ENCODE measurements around the gene COPS7A. TPM values are rescaled to one million over a fixed set of nuclear protein-coding genes. Genes with fewer than 3 reads are reported as not detected.

COPS7A gene
- total and polyA plus RNA-seq, 11 donors = 54.1 to 108 (median 82.6) TPM

DNA sequence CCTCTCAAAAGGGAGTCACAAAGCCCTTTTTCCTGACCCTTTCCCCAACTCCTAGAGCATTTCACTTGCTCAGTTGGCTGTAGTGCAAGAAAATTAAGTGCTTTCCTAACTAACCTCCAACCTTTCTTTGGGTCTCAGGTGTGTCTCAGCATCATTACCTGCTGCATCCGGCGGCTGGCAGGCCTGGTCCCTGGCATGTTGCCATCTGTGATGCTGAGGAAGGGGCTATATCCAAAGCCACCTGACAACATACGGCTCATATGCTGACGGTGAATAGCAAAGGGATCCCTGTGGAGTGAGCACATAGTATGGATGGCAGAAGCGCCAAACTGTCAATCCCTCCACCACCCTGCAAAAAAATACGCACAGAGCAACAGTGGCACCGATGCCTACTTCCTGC, 27.9 kb downstream of the COPS7A start:
- H3K4me3 ChIP-seq = peak overlapping the region in 10 of 12 donors; percentile 76 to 100 (median 88)
- intact Hi-C loops (cut with DNase I) = loop anchor here in 8 of 10 donors (2.0 to 5.0 kb wide), 7 partner anchors 15 to 116 kb away; partner anchors contain the start of genes P3H3 (in 6 of the 8), PTMS (in 2 of the 8), TPI1 (in 2 of the 8) and COPS7A (in 1 of the 8)
- 80 to 85% (median 82%) methylated on average over 7 of the region's 7 CpGs for WGBS, 4 donors
- no peak for TF ChIP-seq POLR2A (IDR thresholded peaks at IDR 0.05)
- TF ChIP-seq, protein P1, sequence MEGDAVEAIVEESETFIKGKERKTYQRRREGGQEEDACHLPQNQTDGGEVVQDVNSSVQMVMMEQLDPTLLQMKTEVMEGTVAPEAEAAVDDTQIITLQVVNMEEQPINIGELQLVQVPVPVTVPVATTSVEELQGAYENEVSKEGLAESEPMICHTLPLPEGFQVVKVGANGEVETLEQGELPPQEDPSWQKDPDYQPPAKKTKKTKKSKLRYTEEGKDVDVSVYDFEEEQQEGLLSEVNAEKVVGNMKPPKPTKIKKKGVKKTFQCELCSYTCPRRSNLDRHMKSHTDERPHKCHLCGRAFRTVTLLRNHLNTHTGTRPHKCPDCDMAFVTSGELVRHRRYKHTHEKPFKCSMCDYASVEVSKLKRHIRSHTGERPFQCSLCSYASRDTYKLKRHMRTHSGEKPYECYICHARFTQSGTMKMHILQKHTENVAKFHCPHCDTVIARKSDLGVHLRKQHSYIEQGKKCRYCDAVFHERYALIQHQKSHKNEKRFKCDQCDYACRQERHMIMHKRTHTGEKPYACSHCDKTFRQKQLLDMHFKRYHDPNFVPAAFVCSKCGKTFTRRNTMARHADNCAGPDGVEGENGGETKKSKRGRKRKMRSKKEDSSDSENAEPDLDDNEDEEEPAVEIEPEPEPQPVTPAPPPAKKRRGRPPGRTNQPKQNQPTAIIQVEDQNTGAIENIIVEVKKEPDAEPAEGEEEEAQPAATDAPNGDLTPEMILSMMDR (IDR thresholded peaks at IDR 0.05) = no peak
- no peak for ATAC-seq
- no peaks in the 10 kb centered on the region for H3K27me3 ChIP-seq
- peaks cover 0 to 54% (median 51%) of the 10 kb centered on the region in 9 donors for H3K36me3 ChIP-seq
- peak in 1 of 5 donors; percentile 31 for DNase-seq
- peaks cover 0 to 34% (median 15%) of the 10 kb centered on the region in 12 donors for H3K4me1 ChIP-seq
- peak overlapping the region in 9 of 12 donors; percentile 94 to 100 (median 99) for H3K27ac ChIP-seq
- H3K9me3 ChIP-seq = no peaks in the 10 kb centered on the region

DNA sequence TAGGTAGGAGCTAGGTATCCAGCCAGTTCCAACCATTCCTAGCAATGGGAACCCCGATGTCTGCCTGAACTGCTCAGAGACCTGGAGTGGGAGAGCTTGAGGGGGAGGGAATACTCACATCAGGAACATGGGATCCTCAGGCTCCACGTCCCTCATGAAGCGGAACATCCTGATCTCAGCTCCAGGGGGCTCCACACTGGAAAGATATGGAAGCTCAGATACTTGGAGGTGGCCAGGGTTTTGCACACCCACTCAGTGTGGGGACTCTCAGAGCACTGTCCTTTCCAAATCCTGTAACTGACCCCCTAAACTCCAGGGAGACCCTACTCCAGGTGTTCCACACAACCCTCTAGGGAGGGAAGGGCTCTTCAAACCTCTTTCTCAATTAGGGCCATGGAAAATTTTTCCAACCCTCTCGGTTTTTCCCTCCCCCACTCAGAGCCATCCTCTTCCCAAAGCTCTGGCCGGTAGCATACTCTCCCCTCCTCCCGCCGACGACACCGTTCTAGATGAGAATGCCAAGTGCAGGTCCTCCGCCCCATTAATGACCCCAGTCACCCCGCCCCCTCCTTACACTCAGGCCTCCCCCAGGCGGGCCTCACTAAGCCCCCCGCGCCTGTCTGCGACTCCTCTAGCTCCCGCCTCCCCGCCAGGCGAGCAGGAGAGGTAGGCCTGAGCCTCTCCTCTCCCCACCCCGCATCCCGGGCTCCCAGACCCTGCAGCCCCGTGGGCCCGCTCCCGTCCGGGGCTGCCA, 28.5 kb downstream of the COPS7A start:
- Histone ChIP-seq H3K4me1 (peaks cover 0 to 40% (median 15%) of the 10 kb centered on the region in 12 donors), H3K9me3 (no peaks in the 10 kb centered on the region), H3K36me3 (peaks cover 0 to 48% (median 45%) of the 10 kb centered on the region in 9 donors), H3K4me3 (peak overlapping the region; percentile 70 to 100 (median 84)), H3K27ac (peak overlapping the region; percentile 94 to 100 (median 99)), H3K27me3 (no peaks in the 10 kb centered on the region)
- intact Hi-C loops (cut with DNase I) = loop anchor here in 8 of 10 donors (2.0 to 5.0 kb wide), 7 partner anchors 14 to 115 kb away; partner anchors contain the start of genes P3H3 (in 6 of the 8), PTMS (in 2 of the 8), TPI1 (in 2 of the 8) and COPS7A (in 1 of the 8)
- ATAC-seq (peak in 2 of 4 donors; percentile 0 to 19), DNase-seq (peak in 3 of 5 donors; percentile 60 to 73 (median 62))
- 3 to 4% (median 4%) methylated on average over 21 to 24 of the region's 24 CpGs for WGBS, 4 donors
- no peak for TF ChIP-seq POLR2A (IDR thresholded peaks at IDR 0.05)
- TF ChIP-seq, protein P1 (IDR thresholded peaks at IDR 0.05) = peak in 4 of 12 donors; percentile 19 to 29 (median 22)

DNA sequence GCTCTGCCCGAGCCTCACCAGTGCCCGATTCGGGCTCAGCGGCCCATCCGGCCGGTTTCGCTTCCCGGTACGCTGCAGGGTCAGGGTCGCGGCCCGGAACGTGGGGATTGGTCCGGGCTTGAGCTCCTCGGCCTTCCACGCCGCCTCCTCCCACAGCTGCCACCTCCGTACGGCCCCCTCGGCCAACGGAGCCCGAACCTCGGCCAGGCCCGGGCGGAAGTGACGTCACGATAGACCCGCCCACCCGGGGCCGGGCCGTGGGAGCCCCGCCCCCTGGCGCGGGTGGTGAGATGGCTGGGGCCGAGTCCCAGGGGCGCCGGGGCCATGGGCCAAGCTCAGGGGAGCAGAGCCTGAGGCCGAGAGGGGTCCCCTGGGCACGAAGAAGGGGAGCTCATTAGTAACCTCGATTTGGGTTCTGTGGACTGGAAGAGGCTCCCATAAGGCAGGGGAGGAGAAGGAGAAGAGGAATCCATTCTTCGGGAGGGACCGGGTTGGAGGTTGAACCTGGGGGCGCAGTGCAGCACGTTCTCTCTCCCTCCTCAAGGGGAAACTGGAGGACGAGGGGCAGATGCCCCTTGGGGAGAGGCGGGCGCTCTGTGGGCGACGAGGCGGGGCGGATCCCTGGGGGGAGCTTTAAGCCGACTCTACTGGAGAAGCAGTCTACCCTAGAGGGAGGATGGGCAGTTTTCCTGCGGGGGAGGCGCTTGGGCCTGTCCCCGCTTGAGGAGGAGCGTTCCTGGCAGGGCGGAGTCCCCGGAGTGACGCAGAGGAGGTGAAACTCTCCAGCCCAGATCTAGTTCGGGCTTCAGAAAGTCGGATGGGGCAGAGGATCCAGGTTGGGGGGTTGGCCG, 29.3 kb downstream of the COPS7A start, which contains the start of gene MLF2:
Gene MLF2, minus strand, starts transcription at position 221 of the 851 bp plus-strand sequence. CDS start 807 bp downstream, outside the sequence.
- Histone ChIP-seq H3K4me3 (peak within 1 kb of the TSS; percentile 70 to 100 (median 84)), H3K36me3 (peaks cover 0 to 40% (median 37%) of the 10 kb centered on the region in 9 donors), H3K9me3 (no peaks in the 10 kb centered on the region), H3K4me1 (peaks cover 0 to 44% (median 15%) of the 10 kb centered on the region in 12 donors), H3K27ac (peak within 1 kb of the TSS; percentile 94 to 100 (median 99)), H3K27me3 (no peaks in the 10 kb centered on the region)
- TF ChIP-seq, protein P1 (IDR thresholded peaks at IDR 0.05) = peak in 9 of 12 donors; percentile 94 to 99 (median 97)
- TF ChIP-seq POLR2A (IDR thresholded peaks at IDR 0.05) = peak; percentile 81 to 90
- intact Hi-C loops (cut with DNase I) = loop anchor here in 9 of 10 donors (1.0 to 5.0 kb wide), 11 partner anchors 11 to 114 kb away; partner anchors contain the start of genes P3H3 (in 6 of the 9), PTMS (in 3 of the 9), TPI1 (in 2 of the 9) and COPS7A (in 1 of the 9)
- 0 to 1% (median 0%) methylated on average over 45 to 62 of the region's 62 CpGs for WGBS, 4 donors
- ATAC-seq (peak; percentile 95 to 99 (median 98)), DNase-seq (peak; percentile 99)

Measured in heart left ventricle (tissue), 16 donors.